ENCODE measurements around the gene PLD5. TPM values are rescaled to one million over a fixed set of nuclear protein-coding genes. Genes with fewer than 3 reads are reported as not detected.
"Not testable (repeated sequence)": the region's sequence is repeated elsewhere in the genome, so short reads cannot be mapped to it uniquely, and the experiment has no call there.

Gene PLD5
- total RNA-seq, 1 donor from 2014 or later, result 6.6 TPM

DNA sequence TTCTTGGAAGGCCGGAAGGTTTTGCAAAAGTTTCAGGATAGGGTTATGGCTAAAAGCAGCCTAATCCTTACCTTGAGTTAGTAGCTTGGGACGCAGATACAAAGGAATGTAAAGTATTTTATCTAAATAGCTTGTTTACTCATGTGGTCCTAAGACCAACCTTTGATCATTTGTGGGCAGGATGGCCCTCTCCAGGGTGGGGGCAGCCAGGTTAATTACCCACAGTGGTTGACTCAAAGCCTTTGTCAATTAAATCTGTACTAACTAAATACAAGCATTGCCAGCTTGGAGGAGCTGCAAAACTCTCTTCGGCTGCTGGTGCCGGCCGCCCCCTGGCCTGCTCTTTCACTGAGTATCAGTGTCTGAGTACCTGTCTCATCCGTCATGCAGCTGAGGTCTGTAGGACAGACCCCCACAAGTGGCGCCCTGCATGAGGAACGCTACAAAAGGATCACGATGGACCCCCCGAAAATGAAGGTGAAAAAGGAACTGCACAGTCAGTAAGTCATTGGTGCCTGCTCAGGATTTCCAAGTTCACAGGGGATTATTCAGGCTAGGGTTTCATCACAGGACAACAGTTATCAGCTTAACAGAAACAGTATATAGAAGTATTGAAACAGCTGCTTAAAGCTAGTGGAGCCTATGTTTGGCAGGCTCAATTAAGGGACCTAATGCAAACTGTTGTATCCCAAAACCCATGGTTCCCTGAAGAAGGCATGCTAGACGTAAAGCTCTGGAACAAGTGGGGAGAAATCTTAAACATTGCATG, 313.1 kb downstream of the PLD5 start:
- Histone ChIP-seq H3K4me1 (peaks cover 0 to 5% of the 10 kb centered on the region in 2 donors), H3K27me3 (no peaks in the 10 kb centered on the region), H3K36me3 (no peaks in the 10 kb centered on the region), H3K27ac (no peak overlapping the region), H3K9me3 (no peaks in the 10 kb centered on the region), H3K4me3 (no peak overlapping the region)
- intact Hi-C loops (cut with DNase I), result no loop called here
- TF ChIP-seq, protein P1, sequence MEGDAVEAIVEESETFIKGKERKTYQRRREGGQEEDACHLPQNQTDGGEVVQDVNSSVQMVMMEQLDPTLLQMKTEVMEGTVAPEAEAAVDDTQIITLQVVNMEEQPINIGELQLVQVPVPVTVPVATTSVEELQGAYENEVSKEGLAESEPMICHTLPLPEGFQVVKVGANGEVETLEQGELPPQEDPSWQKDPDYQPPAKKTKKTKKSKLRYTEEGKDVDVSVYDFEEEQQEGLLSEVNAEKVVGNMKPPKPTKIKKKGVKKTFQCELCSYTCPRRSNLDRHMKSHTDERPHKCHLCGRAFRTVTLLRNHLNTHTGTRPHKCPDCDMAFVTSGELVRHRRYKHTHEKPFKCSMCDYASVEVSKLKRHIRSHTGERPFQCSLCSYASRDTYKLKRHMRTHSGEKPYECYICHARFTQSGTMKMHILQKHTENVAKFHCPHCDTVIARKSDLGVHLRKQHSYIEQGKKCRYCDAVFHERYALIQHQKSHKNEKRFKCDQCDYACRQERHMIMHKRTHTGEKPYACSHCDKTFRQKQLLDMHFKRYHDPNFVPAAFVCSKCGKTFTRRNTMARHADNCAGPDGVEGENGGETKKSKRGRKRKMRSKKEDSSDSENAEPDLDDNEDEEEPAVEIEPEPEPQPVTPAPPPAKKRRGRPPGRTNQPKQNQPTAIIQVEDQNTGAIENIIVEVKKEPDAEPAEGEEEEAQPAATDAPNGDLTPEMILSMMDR (IDR thresholded peaks at IDR 0.05), result no peak
- no peak for DNase-seq (ENCODE audit: low spot score in 2 of 2)

DNA sequence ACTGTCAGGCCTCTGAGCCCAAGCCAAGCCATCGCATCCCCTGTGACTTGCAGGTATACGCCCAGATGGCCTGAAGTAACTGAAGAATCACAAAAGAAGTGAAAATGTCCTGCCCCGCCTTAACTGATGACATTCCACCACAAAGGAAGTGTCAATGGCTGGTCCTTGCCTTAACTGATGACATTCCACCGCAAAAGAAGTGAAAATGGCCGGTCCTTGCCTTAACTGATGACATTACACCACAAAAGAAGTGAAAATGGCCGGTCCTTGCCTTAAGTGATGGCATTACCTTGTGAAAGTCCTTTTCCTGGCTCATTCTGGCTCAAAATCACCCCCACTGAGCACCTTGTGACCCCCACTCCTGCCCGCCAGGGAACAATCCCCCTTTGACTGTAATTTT, 314.2 kb downstream of the PLD5 start:
- intact Hi-C loops (cut with DNase I); H3K27me3 ChIP-seq; H3K9me3 ChIP-seq; DNase-seq (ENCODE audit: low spot score in 2 of 2); H3K4me3 ChIP-seq; H3K36me3 ChIP-seq; H3K27ac ChIP-seq; H3K4me1 ChIP-seq: not testable (repeated sequence)

DNA sequence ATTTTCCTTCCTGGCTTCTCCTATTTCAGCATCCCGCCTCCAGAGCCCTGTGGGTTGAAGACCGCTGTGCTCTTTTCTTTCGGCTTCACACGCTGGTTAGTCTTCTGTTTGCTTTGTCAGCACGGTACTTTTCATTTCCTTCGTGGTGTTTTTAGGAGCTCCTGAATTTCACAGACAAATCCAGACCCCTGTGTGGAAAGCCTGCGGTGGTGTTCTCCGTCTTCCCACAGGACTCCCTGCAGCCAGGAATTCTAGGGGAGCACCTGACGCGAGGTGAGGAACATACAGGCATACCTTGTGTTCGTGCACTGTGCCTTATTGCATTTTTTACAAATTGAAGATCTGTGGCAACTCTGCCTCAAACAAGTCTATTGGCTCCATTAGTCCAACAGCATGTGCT, 315.4 kb downstream of the PLD5 start:
- H3K36me3 ChIP-seq, result no peaks in the 10 kb centered on the region
- H3K27me3 ChIP-seq, result no peaks in the 10 kb centered on the region
- no peak for DNase-seq (ENCODE audit: low spot score in 2 of 2)
- no peak overlapping the region for H3K4me3 ChIP-seq
- H3K4me1 ChIP-seq, result peaks cover 0 to 5% of the 10 kb centered on the region in 2 donors
- no peaks in the 10 kb centered on the region for H3K9me3 ChIP-seq
- no peak overlapping the region for H3K27ac ChIP-seq
- intact Hi-C loops (cut with DNase I), result no loop called here
- TF ChIP-seq, protein P1 (IDR thresholded peaks at IDR 0.05), result no peak

DNA sequence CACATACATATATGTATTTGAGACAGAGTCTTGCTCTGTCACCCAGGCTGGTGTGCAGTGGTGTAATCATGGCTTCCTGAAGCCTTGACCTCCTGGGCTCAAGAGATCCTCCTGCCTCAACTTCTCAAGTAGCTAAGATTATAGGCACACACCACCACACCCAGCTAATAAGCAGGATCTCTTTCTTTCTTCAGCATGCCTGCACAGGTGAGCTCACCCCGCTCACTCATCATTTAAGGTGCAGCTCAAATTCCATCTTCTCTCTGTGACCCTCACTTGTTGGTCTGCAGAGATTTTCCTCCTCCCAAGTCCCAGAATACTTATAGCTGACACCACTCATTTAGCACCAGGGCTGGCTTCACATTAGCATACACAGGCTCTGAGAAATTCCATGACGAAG, 316.5 kb downstream of the PLD5 start:
- H3K9me3 ChIP-seq, result no peaks in the 10 kb centered on the region
- intact Hi-C loops (cut with DNase I), result no loop called here
- H3K4me1 ChIP-seq, result peaks cover 0 to 5% of the 10 kb centered on the region in 2 donors
- no peak for DNase-seq (ENCODE audit: low spot score in 2 of 2)
- no peaks in the 10 kb centered on the region for H3K27me3 ChIP-seq
- no peaks in the 10 kb centered on the region for H3K36me3 ChIP-seq
- no peak overlapping the region for H3K27ac ChIP-seq
- TF ChIP-seq, protein P1 (IDR thresholded peaks at IDR 0.05), result no peak
- H3K4me3 ChIP-seq, result no peak overlapping the region

DNA sequence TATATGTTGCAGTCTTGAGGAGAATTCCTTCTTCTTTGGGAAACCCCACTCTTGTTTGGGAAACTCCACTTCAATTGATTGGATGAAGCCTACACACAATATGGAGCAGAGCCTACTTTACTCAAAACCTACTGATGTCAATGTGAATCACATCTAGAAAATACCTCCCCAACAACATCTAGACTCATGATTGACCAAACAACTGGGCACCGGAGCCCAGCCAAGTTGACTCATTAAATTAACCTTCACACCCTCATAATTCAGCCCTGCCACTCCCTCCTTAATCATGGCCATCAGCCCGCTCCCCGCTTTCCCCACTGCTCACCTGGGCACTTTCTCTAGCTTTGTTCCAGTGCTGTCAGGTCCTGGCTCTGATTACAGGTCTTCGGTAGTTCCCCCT, 317.5 kb downstream of the PLD5 start:
- H3K27me3 ChIP-seq, result no peaks in the 10 kb centered on the region
- peaks cover 0 to 5% of the 10 kb centered on the region in 2 donors for H3K4me1 ChIP-seq
- intact Hi-C loops (cut with DNase I), result no loop called here
- no peaks in the 10 kb centered on the region for H3K9me3 ChIP-seq
- no peak overlapping the region for H3K4me3 ChIP-seq
- no peak for DNase-seq (ENCODE audit: low spot score in 2 of 2)
- no peak overlapping the region for H3K27ac ChIP-seq
- no peaks in the 10 kb centered on the region for H3K36me3 ChIP-seq
- TF ChIP-seq, protein P1 (IDR thresholded peaks at IDR 0.05), result no peak

DNA sequence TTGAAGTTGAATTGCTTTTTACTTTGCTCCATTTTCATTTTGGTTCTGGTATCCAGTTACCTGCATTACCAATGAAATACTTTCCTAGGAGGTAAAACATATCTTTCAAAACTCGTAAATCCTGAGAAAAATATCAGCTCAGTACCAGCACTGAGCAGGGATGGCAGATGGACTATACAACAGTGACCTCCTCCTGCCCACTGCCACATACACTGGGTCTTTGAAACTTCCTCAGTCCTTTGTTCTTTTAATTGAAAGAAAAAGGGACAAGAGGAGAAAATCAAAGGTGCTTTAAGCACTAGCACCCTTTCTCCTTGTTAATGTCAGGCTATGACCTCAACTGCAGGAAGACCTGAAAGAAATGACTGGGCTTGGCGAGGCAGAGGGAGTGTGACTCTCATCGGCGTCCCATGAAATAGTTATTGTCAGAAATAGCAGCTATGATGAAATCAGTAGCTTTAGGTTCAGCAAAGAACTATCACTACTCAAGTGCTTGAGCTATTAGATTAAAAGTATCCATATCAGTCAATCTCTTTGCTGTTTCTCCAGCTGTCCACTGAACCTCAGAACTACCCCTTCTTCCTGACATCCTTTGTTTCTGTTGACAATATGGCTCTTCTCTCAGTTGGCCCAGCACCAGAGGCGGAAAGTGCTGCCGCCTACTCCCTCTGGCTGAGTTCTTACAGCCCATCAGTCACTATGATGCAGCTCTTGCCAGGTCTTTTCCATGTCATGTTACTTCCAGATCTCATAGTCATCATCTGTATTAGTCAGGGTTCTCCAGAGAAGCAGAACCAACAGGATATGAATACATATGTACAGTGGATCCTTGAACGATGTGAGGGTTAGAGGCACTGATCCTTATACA, 318.6 kb downstream of the PLD5 start:
- intact Hi-C loops (cut with DNase I), result no loop called here
- TF ChIP-seq, protein P1 (IDR thresholded peaks at IDR 0.05), result no peak
- no peak for DNase-seq (ENCODE audit: low spot score in 2 of 2)
- Histone ChIP-seq H3K36me3 (no peaks in the 10 kb centered on the region), H3K4me1 (peaks cover 0 to 5% of the 10 kb centered on the region in 2 donors), H3K27me3 (no peaks in the 10 kb centered on the region), H3K9me3 (no peaks in the 10 kb centered on the region), H3K27ac (no peak overlapping the region), H3K4me3 (no peak overlapping the region)
